Bone marrow (tissue), 2 donors: ENCODE data around the gene VPS50.

ENCODE experiments used
- DNase-seq, 2 donors: peaks; one replicate each; lab custom pipeline; 2025; lab: John Stamatoyannopoulos, UW

Gene VPS50, protein sequence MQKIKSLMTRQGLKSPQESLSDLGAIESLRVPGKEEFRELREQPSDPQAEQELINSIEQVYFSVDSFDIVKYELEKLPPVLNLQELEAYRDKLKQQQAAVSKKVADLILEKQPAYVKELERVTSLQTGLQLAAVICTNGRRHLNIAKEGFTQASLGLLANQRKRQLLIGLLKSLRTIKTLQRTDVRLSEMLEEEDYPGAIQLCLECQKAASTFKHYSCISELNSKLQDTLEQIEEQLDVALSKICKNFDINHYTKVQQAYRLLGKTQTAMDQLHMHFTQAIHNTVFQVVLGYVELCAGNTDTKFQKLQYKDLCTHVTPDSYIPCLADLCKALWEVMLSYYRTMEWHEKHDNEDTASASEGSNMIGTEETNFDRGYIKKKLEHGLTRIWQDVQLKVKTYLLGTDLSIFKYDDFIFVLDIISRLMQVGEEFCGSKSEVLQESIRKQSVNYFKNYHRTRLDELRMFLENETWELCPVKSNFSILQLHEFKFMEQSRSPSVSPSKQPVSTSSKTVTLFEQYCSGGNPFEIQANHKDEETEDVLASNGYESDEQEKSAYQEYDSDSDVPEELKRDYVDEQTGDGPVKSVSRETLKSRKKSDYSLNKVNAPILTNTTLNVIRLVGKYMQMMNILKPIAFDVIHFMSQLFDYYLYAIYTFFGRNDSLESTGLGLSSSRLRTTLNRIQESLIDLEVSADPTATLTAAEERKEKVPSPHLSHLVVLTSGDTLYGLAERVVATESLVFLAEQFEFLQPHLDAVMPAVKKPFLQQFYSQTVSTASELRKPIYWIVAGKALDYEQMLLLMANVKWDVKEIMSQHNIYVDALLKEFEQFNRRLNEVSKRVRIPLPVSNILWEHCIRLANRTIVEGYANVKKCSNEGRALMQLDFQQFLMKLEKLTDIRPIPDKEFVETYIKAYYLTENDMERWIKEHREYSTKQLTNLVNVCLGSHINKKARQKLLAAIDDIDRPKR

DNA sequence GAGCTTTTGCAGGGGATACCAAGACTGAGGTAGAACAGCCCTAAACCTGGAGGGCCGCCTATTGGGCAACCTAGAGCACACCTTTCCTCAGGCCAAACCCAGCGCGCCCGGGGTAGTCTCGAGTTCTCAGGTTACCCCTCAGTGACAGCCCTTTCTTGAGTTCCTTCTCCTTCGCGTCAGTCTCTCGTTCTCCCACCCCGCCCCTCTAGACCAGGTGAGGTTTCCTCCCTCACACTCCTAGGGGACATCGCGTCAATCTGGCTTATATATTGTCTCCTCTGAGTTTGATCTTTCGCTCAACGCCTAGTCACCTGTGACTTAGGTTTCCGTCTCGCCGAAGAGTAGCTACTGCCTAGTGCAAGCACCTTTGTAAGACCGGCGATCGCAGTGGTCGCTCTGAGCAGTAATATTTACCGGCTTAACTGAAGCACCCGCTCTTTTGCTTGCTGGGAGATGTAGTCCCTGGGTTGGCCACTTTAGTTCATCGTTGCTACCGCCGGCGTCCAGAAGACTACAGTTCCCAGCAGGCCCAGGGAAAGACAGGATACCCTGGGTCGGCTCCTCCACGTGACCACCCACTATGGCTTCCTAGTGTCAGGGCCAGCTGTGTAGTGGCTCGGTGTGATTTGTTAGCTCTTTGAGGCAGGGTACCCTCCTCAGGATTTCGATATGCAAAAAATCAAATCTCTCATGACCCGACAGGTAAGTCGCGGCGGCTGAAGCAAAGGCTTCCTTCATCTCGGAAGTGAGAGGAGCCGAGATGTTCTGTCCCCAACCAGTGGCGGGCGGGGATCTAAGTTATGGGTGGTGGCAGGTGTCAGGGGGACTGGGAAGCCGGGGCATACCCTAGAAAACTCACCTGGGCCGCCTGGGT is at the start of gene VPS50:
TSS of gene VPS50 (plus strand) at position 568 of the 874 bp plus-strand sequence. CDS start at position 670, 102 bp downstream.
- peak; percentile 51 to 95 for DNase-seq

DNA sequence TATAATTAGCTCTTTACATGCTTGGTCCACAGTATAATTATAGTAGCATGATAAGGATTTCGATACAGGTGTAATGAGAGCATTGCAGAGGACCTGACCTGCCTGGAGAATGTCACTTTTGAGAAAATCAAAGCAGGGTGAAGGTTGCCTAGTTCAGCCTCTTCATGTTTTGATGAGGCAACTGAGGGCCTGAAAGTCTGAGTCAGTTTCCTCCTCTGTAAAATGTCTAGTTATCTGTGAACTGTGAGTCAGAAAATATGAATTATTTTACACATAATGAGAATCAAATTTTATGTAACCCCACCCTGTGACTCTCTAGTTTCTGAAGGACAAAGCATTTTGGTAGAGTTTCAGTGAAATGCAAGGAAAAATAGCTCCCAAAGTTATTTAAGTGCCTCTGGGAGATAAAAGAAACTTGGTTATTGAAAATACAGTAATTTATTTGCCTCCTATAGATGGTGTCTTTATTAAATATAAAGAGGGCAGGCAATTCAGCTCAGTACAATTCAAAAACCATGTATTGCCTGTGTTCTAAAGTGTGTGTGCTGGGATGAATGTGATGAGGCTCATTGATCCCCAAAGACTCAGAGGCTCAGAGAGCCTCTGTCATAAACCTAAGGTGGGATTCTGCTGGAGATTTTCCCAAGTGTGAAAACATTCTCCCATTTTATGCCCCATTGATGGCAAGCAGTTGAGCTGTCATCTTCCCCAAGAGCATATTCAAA is 46.7 kb upstream of the VPS50 start:
- DNase-seq = no peak

DNA sequence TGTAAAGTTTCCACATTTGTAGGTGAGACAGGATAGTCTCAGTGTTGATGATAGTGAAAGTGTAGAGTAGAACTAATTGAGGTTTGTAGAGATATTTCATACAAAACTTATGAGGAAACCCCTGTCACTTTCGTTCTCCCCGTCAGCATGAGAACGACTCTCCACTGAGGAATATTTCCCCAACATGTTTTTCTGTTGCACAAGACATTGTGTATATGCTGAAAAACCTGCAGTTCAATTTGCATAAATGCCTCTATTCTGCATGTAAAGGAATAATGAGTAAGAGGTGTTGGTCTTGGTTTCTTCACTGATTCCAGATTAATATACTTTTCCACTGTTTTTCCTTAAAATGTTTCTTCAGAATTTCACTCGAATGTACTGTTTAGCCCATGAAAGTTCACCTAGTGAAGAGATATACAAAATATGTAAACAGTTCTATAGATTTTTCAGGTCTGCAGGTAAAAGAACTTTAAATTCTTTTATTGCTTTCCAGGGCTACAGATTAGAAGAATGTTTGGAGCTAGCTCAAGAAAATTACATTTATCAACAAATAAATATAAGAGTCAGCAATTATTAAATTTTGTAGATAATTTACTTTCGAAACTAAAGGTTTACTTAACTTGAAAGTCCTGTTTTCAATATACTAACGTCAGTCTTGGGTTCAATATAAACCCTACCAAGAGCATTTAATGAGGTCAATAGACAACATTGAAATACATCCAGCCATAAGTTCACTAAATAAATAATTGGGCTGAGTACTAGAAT is 43.1 kb upstream of the VPS50 start:
- no peak for DNase-seq

DNA sequence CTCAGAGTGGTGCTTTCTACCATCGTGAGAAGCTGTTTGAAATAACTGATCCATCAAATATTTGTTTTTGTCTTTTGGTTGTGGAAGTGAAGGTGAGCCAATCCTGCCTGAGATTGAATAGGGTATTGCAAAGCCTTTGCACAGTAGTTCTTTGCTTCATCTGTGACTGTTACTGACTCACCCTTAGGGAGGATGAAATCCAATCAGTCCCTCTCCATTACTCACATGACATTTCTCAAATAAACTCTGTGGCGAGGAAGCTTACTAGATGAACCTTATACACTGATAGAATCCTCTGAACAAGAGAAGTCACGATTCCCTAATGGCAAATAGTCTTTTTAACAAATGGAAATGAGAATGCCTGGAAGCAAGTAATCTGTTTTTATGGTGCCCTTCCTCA is 37.8 kb upstream of the VPS50 start:
- no peak for DNase-seq

DNA sequence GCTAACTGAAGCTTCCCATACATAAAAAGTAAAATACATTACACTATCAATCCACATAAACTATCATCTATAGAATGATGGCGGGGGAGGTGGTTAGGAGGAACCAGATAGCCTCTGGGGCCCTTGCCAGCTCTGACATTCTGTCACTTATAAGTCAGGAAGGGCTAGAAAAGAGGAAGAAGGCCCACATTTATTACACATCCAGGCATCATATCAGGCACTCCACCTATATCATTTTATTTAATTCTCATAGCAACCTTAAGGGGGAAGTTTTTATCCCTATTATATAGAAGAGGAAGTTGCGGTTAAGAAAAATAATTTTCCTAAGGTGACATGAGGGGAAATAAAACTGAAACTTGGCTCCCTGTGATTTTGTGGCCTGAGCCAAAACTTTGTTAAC is 35.8 kb upstream of the VPS50 start:
- no peak for DNase-seq

DNA sequence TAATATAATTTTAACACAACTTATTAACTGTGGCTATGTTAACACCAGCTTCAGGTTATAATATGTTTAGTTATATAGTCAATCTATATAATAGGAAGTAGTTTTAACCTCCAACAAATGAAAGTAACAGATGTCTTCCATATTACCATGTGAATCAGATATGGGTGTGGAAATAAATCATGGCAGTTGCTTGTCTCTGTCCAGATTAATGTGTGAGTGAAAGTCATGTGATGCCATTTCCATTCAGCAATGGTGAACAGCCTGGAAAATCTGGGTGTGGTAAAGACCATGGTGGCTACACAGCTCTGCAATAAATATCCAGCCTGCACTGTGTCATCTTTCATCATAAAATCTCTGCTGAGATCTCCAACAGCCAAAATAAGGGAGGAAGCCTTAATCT is 33.7 kb upstream of the VPS50 start:
- DNase-seq = no peak

DNA sequence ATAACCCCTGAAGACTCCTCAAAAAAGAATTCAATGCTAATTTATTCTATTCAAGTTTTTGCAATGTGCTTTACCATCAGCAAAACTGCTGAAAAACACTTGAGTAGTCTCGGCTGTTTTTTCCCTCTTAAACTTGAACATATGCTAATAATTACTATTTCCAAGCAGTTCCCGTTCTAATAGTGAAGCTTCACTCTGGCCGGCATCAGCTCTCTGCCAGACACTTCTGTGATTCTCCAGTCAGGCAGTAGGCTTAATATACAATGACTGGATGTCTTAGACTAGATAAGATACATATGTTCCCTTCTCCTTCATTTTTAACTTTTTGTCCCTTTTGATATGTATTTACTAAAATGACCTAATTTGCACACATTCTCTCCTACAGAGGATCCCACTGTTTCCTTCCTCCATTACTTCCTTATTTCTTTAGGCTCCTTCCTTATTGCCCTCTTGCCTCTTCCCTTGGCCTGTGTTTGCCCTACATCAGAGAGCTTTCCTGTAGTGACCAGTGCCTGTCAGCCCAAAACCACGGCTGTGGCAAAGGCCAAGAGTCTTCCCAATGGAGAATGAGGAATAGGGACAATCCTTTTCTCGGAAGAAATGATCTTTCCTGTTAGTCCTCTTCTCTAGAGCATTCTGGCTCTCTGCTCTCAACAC is 29.4 kb upstream of the VPS50 start:
- no peak for DNase-seq

DNA sequence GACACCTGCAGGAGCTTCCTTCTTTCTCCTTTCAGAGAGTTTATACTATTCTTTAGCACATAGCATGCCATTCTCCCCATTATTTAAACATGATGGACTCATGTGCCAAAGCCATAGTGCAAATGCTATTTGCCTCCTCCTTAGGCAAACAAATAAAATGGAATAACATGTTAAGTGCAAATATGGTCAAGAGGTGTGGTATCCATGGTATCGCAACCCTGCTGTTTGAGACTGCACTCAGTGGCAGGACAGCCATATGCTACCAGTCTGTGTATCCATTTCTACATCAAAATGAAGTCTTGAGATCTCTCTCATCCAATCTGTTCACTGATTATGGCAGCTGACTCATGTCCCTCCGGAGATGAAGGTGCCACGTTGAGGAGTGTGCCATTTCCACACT is 28.7 kb upstream of the VPS50 start:
- no peak for DNase-seq

DNA sequence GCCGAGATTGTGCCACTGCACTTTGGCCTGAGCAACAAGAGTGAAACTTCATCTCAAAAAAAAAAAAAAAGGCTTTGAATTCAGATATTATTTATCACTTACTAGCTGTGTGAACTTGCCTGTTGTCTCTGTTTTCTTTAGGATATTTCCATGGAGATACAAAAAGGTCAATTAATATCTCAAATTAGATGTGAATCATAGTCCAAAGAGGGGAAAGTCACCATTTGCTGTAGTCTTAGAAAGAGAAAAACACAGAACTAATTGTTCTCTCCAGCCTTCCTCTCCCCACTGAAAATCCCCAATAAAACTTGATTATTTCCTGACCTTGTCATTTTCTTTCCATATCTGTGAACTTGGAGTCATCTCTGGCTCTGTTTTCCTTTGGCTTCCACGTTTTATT is 27.1 kb upstream of the VPS50 start:
- no peak for DNase-seq

DNA sequence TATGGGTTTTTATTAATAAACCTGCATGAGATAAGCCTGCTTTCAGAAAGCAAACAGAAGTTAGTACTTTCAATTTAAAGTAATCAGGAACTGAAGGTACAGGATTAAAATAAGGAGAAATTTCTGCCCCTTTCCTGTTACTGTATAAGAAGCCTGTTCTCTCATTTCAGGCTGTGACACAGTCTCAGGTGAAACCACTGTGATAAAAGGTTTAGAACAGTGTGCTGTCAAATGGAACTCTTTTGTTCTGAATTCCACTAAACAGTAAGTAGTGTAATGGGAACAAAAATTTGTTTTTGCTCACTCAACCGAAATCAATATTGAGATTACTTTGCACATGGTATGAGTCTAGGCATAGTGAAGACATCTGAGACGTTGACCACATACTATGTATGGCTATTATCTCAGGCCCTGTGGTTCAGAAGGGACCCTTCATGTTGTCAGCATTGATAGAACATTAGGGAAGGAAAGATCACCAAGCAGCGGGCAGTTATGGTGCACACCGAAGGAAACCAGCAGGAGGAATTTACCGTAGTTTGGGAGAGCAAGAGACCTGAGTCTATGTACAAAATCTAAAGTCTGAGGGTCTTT is 20.8 kb upstream of the VPS50 start:
- DNase-seq = no peak

DNA sequence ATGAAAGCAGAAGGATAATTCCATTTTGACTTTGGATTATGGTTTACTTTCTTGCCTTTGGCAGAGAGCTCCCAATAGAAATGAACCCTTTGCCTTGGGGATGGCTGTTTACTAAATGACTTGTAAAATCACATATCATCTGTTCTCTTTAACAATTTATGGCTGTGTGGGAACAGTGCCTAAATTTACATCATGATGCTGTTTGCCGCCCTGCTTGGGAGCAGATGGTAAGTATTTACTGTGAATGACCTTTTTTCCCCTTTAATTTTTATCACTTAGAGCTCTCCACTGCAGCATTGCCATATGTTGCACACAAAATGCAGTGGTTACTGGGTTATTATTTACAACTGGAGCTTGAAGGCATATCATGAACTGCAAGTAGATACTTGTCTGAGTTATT is 19.3 kb upstream of the VPS50 start:
- DNase-seq = no peak

DNA sequence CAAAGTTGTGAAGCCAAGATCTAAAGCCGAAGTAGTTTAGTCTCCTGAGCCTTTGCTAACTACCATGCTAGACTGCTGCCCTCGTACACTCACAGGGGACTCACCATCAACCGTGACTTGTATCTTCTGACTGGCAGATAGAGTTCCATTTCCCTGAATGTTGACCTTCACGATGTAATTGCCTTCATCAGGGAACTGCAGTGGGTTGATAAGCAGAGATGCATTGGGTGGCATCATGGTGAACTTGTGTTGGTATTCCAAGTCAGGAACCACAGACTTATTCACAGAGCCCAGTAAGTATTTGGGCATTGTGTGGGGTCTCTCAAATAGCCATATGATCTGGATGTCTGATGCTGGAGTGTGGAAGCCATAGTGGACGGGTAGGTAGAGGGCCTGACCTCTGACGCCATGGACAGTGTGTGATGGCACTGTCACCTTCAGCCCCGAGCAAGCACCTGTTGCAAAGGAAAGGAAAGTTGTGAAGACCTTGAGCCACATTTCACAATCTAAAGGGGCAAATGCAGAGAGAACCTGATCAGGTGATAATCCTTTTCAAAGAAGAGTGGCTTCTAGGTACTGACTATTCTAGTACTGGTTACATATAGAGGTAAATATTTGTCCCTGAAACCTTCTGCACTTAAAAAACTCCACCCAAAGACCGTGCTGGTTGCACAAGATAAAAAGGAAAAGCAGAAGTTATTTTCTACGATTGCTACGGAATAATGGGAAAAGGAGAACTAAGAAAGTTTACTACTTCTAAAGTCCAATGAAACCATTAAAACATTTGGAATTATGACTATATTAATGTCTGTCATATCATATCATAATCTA is 13.0 kb upstream of the VPS50 start:
- DNase-seq = no peak

DNA sequence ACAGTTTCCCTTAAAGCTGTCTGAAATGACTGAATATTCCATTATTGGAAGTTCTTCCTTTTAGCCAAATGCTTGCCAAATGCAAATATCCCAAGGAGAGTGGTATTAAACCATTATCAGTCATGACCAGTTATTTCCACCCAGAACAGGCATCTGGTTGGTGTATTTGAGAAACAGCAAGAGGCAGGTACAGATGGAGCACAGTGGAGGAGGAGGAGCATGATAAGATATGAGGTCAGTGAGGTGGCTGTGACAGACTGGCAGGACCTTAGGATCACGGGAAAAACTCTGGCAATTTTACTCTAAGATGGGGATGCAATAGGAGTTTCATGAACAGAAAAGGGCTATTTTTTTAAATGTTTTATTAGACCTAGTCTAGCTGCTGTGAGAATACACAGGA is 12.3 kb upstream of the VPS50 start:
- no peak for DNase-seq

DNA sequence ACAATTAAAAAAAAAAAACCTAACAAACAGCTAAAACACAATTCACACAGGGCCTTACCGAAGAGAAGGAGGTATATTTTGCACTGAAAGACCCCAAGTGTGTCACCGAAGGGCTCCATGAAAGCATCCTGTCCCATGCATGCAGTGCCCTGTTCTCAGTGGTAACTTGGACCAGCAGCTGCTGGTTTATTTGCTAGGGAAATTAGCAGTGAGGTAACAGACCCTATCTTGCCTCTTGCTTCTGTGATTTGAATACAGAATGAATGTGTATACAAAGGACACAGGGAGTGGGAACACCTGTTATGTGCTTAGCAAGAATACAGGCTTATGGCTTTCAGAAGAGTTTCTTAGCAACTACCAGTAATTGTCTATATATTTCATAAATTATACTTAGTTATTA is 5.9 kb upstream of the VPS50 start, which contains the start of gene HEPACAM2:
TSS of gene HEPACAM2 (minus strand) at position 160 of the 400 bp plus-strand sequence.
- no peak for DNase-seq

DNA sequence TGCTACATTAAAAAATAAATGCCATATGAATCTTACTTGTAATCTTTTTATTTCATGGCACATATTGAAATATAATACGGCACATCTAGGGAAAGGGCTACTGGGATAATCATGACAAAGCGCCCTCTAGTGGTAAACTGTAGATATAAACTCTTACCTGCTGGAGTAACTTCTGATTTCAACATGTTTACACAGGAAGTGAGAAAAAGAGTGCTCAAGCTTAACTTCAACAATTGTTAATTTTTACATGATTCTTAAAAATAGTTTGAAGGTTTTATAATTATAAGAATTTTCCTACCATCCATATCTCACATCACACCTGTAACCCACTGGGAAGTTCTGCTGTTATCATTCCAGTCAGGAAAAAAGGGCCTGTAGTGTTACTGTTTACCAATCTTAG is 3.9 kb upstream of the VPS50 start:
- peak in 1 of 2 donors; percentile 73 for DNase-seq

DNA sequence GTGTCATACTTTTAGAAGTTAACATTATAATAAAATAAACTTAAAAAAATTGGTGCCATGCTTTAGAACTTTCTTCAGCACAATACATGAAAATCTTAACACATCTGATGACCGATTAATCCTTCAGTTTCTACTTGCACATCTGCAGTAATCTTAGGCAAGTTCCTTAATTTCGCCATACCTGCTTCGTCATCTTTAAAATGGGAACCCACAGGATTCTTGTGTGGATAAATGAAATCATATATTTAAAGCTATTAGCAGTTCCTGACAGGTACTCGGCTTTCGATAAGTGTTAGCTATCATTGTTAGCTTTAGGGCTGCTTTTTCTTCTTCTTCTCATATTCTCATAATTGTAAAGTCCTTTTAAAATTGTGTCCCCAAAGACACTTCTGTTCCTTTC is 907 bp upstream of the VPS50 start:
- no peak for DNase-seq

DNA sequence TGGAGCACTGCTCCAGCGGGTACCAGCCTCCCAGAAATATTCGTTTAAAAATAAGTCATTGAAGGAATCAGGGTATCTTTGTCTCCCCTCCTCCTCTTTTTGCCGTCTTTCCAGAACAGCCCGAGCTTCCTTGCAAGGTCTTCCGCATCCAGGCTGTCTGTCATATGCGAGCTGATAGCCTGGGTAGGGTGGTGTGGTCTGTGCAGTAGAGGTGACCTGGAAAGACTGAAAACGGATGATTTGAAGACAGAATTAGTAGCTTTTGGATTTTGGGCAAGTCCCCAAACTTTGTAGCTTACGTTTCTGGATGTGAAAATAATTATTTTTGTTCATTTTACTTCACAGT is 480 bp downstream of the VPS50 start:
- peak in 1 of 2 donors; percentile 21 for DNase-seq

DNA sequence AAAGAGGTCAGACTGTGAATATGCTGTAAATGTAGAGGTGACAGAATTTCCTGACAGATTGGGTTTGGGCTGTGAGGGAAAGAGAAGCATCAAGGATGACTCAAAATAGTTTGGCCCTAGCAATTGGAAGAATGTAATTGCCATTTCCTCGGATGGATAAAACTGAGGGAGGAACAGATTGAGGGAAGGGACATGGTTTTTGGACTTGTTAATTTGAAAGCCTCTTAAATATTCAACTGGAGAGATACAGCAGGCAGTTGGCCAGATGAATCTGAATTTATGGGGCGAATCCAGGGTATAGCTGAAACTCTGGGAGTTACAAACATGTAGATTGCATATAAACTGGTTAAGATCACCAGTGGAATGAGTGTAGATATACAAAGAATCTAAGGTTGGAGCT is 3.4 kb downstream of the VPS50 start:
- no peak for DNase-seq

DNA sequence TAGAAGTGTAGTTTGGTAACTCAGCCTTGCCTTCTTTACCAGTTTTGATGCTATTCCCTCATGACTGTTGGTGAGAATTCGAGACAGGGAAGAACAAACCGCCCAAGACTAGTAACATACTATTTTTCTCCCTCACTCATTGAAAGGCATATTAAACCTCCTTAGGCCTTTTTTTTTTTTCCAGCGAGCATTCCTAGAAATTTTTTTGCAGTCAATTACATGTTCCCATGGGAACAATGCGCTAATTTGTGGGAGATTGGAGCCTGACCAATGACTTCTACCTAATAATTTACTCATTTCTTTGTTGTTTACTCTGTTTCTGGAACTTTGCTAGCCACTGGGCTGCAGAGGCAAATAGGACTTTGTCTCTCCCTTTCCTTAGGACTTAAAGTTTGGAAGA is 6.0 kb downstream of the VPS50 start:
- DNase-seq = no peak
